ENCODE measurements around the gene EEIG2. TPM values are rescaled to one million over a fixed set of nuclear protein-coding genes. Genes with fewer than 3 reads are reported as not detected.

Gene EEIG2
- total RNA-seq, 4 donors from 2014 or later: 14.3 to 25.5 (median 17.8) TPM

DNA sequence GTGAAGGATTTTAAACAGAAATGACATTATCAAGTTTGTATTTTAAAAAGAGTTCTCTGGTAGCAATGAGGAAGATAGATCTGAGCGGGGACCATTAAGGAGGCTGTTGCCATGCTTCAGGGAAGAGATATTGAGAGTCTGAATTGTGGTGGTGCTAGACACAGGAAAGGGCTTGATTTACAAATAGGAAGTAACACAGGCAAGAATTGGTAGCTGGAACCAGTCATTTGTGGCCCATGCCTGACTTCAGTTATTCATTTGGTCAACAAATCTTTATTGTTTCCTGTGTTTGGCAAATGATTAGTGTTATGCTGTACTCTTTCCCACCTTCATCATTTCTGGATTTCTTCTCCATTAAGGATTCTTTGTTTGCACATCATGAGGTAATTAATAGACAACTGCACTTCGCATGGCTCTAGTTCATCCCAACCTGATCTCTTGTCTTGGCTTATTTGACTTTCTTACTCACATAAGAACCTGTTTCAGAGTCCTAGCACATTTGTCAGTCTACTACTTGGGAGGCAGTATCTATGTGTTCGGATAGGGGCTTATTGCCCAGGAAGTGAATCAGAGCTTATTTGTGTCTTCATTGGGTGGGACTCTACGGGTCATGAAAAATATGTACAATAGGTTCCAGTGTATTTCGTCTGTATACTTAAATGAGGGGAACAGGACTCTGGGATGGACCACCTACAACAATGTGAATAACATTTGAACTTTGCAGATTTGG is 32.3 kb downstream of the EEIG2 start:
- TF ChIP-seq, protein P1, sequence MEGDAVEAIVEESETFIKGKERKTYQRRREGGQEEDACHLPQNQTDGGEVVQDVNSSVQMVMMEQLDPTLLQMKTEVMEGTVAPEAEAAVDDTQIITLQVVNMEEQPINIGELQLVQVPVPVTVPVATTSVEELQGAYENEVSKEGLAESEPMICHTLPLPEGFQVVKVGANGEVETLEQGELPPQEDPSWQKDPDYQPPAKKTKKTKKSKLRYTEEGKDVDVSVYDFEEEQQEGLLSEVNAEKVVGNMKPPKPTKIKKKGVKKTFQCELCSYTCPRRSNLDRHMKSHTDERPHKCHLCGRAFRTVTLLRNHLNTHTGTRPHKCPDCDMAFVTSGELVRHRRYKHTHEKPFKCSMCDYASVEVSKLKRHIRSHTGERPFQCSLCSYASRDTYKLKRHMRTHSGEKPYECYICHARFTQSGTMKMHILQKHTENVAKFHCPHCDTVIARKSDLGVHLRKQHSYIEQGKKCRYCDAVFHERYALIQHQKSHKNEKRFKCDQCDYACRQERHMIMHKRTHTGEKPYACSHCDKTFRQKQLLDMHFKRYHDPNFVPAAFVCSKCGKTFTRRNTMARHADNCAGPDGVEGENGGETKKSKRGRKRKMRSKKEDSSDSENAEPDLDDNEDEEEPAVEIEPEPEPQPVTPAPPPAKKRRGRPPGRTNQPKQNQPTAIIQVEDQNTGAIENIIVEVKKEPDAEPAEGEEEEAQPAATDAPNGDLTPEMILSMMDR (IDR thresholded peaks at IDR 0.05): no peak
- DNase-seq (ENCODE audit: low spot score) (no peak), ATAC-seq (ENCODE audit: low FRiP score) (no peak)

- DNase-seq (ENCODE audit: low spot score): no peak
- ATAC-seq (ENCODE audit: low FRiP score): no peak
- TF ChIP-seq, protein P1 (IDR thresholded peaks at IDR 0.05): no peak
Observed at GRCh38 chr1:108593448-108593847, 33.5 kb downstream of the EEIG2 start.

GRCh38 chr1:108595507-108595906 is 35.6 kb downstream of the EEIG2 start:
- DNase-seq (ENCODE audit: low spot score): no peak
- TF ChIP-seq, protein P1 (IDR thresholded peaks at IDR 0.05): no peak
- ATAC-seq (ENCODE audit: low FRiP score): peak; percentile 38

GRCh38 chr1:108597041-108597440 is 37.1 kb downstream of the EEIG2 start:
- DNase-seq (ENCODE audit: low spot score) (no peak), ATAC-seq (ENCODE audit: low FRiP score) (no peak)
- TF ChIP-seq, protein P1 (IDR thresholded peaks at IDR 0.05): no peak

GRCh38 chr1:108598340-108598739 is 38.4 kb downstream of the EEIG2 start:
- ATAC-seq (ENCODE audit: low FRiP score) (no peak), DNase-seq (ENCODE audit: low spot score) (no peak)
- TF ChIP-seq, protein P1 (IDR thresholded peaks at IDR 0.05): no peak

GRCh38 chr1:108600504-108600903 is 40.6 kb downstream of the EEIG2 start:
- no peak for ATAC-seq (ENCODE audit: low FRiP score)
- TF ChIP-seq, protein P1 (IDR thresholded peaks at IDR 0.05): no peak
- no peak for DNase-seq (ENCODE audit: low spot score)
